Fibroblast of pulmonary artery (primary cell): ENCODE data around the gene SMIM35.

ENCODE experiments used
- DNase-seq: peaks from one replicate; pipeline ENCODE4 v3.0.0-alpha.2; 2010; ENCODE audit warnings: low read depth
- H3K4me3 ChIP-seq: replicated peaks from 2 replicates; pipeline ENCODE4 v1.5.1; 2011; ENCODE audit warnings: low read depth, mild to moderate bottlenecking, control low read depth, low read length, moderate library complexity
- CTCF ChIP-seq: IDR thresholded peaks from 2 replicates; pipeline ENCODE4 v1.5.1; 2011; ENCODE audit warnings: mild to moderate bottlenecking, control low read depth, low read length, inconsistent platforms; ENCODE audit errors: missing control alignments

The SMIM35 gene

GRCh38 chr11:117992136-117992535 lies 94.6 kb downstream of the SMIM35 start:
- no peak for DNase-seq
- H3K4me3 ChIP-seq: no peak overlapping the region
- TF ChIP-seq CTCF: no peak

- no peak for TF ChIP-seq CTCF
- H3K4me3 ChIP-seq: no peak overlapping the region
- no peak for DNase-seq
Observed at GRCh38 chr11:117989351-117990102, 97.2 kb downstream of the SMIM35 start.

GRCh38 chr11:117986981-117987574 lies 99.7 kb downstream of the SMIM35 start:
- DNase-seq: no peak
- no peak for TF ChIP-seq CTCF
- H3K4me3 ChIP-seq: no peak overlapping the region

- peak within 1 kb of the TSS; percentile 34 for H3K4me3 ChIP-seq
- peak; percentile 33 for DNase-seq
- no peak for TF ChIP-seq CTCF
Observed at GRCh38 chr11:117985953-117986887, 100.5 kb downstream of the SMIM35 start, which contains the start of gene IL10RA. Gene IL10RA (plus strand): TSS chr11:117986394. CDS start chr11:117986468, 74 bp downstream.

GRCh38 chr11:117984476-117984875 lies 102.3 kb downstream of the SMIM35 start:
- no peak for TF ChIP-seq CTCF
- no peak overlapping the region for H3K4me3 ChIP-seq
- no peak for DNase-seq

GRCh38 chr11:117983163-117983475 lies 103.6 kb downstream of the SMIM35 start:
- no peak overlapping the region for H3K4me3 ChIP-seq
- no peak for DNase-seq
- no peak for TF ChIP-seq CTCF
